ENCODE data around the gene RMND5A.
"Not testable (repeated sequence)": the region's sequence is repeated elsewhere in the genome, so short reads cannot be mapped to it uniquely, and the experiment has no call there.

RMND5A gene, protein sequence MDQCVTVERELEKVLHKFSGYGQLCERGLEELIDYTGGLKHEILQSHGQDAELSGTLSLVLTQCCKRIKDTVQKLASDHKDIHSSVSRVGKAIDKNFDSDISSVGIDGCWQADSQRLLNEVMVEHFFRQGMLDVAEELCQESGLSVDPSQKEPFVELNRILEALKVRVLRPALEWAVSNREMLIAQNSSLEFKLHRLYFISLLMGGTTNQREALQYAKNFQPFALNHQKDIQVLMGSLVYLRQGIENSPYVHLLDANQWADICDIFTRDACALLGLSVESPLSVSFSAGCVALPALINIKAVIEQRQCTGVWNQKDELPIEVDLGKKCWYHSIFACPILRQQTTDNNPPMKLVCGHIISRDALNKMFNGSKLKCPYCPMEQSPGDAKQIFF
- total RNA-seq, result 68.0 to 108 (median 78.3) reads per million in 4 donors

GRCh38 chr2:86719637-86720539, at the start of gene RMND5A:
Gene RMND5A (plus strand): TSS chr2:86720291. CDS start chr2:86720668, 377 bp downstream.
- DNase-seq, result peak; percentile 83 to 93 (median 88)

DNA sequence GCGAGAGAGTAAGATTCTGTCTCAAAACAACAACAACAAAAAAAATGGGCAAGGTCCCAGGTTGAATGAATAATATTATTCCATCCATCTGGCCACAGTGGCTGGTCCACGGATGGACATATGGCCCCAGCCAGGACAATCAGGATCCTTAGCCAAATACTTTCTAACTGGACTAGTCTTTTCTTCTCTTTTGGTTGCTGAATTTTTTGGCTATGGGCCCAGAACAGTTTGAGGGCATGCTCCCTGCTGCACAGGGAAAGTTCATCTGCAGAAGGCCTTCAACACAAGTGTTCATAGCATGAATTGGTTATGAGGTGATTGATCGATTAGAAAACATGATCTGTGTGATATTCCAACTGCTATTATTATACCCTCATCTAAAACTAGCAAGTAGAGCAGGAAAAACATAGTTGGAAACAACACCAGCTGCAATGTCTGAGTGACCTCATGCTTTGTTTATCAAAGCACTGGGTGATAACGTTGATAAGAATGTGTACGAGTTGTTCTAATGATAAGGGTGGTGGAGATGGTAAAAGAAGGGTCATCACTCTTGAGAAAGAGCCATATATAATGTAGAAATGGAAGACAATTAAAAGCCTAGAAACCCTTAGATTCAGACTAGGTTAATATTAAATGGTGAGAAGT, 48.6 kb upstream of the RMND5A start:
- DNase-seq, result no peak

- no peak for DNase-seq
These were observed 48.0 kb upstream of the RMND5A start for GRCh38 chr2:86672027-86672545.

GRCh38 chr2:86673011-86673410, 47.1 kb upstream of the RMND5A start:
- DNase-seq, result no peak

GRCh38 chr2:86673986-86674670, 46.0 kb upstream of the RMND5A start:
- DNase-seq, result no peak

DNA sequence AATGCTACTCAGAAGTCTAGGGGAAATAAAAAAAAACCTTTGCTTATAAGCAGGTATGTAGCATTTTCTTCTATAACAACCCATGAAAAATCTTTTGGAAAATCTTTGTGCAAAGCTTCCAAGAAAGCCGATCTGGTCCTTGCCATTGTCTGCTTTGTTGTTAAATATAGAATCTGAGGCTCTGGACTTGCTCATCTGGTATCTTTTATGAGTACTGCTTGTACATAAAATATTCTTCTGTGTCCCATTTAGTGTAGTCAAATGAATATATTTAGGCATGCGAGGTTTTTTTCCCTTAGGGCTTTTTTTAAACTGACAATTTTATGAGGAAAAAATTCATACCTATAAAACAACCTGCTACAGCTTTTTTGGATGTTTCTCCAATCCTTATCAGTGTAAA, 45.0 kb upstream of the RMND5A start:
- DNase-seq, result no peak

DNA sequence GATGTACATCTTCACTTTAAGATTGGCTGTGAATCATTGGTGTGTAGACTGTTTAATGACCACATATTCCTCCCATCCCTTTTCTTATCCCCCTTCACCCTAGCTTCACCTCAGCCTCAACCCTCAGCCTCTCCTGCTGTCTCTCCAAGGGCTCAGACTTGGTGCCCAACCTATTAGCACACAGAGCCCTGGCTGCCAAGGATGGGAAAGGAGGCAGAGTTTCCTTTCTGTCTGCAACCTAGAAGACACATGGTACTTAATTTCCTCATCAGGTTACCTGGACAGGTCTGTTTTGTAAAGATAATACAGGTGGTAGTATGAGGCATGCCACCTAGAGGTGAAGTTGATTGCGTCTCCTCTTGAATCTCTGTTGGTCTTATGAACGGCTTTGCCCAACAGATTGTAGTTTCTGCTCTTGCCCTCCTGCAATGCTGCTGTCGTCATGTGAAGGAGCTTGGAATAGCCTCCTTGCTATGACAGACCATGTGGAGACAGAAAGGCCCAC, 44.5 kb upstream of the RMND5A start:
- no peak for DNase-seq

DNA sequence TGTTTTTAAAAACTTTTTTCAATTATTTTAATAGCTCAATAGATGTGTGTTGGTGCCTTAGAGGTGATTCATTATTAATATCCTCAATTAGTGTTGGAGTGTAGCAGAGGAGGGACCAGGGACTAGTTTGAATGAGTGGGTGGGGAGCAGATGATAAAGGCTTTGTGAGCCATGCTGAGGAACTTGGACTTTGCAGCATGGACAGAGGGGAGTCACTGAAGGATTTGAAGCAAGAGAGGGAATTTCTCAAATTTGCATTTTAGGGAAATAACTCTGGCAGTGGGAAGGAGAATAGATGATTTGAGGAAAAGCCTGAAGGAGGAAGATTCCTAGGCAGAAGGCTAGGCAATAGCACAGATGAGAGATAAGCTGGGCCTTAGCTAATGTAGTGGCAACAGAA, 42.3 kb upstream of the RMND5A start:
- no peak for DNase-seq

GRCh38 chr2:86679036-86679435, 41.1 kb upstream of the RMND5A start:
- no peak for DNase-seq

DNA sequence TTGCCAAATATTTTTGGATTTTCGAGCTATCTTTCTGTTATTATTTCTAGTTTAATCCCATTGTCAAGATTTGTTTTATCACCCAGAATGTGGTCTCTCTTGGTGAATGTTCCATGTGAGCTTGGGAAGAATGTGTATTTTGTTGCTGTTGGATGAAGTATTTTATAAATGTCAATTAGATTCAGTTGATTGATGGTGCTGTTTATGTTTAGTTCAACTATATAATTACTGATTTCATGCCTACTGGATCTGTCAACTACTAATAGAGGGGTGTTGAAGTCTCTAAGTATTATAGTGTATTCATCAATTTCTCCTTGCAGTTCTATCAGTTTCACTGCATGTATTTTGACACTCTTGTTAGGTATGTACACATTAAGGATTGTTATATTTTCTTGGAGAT, 34.7 kb upstream of the RMND5A start:
- no peak for DNase-seq

DNA sequence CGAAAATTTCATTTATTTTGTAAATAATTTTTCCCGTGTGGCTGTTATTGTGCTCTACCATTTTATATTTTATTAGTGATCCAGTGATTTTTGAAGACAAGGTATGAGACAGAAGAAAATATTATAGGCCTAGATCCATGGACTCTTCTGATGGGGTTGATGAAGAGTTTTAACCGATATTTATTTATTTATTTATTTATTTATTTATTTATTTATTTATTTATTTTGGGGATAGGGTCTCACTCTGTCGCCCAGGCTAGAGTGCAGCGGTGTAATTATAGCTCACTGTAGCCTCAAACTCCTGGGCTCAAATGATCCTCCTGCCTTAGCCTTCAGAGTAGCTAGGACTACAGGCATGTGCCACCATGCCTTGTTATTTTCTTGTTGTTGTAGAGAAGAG, 33.6 kb upstream of the RMND5A start:
- DNase-seq, result no peak

DNA sequence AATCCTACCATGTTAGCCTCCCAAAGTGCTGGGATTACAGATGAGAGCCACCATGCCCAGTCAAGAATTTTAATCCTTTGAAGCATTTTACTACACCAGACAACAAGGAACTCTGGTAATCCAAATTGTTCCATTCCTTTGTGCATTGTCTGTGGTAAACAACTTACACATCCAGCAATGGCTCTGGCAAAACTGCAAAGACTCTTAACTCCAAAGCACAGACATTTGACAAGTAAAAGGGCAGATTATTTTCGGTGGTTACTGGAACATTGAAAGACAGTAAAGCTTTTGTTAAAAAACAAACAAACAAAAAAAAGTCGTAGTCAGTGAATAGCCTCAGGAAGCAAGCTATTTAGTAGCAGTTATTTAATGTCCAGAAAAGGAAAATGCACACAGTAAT, 33.2 kb upstream of the RMND5A start:
- DNase-seq, result no peak

DNA sequence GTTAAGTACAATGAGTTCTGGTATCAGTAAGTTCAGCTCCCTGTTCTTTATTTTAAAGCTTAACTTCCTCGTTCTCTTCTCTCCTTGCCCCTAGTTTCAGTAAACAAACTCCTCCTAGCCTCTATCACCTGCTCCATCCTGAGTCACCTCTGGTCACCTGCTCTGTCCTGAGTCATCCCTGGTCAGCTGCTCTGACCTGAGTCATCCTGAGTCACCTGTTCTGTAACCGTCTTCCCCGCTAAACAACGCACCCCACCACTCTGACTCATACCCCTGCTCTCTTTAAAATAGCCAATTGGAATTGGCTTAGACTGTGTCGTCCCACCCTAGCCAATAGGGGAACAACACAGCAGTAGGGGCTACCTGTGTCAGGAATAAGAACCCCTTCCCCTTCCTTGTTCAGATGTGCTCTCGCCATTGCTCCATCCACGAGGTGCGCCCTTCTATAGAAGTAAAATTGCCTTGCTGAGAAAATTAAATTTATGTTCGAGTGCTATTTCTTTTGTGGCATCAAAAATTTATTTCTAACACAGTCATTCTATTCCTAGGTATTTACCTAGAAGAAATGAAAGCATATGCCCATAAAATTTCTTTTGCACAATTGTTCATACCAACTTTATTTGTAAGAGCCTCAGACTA, 24.9 kb upstream of the RMND5A start:
- DNase-seq, result no peak

DNA sequence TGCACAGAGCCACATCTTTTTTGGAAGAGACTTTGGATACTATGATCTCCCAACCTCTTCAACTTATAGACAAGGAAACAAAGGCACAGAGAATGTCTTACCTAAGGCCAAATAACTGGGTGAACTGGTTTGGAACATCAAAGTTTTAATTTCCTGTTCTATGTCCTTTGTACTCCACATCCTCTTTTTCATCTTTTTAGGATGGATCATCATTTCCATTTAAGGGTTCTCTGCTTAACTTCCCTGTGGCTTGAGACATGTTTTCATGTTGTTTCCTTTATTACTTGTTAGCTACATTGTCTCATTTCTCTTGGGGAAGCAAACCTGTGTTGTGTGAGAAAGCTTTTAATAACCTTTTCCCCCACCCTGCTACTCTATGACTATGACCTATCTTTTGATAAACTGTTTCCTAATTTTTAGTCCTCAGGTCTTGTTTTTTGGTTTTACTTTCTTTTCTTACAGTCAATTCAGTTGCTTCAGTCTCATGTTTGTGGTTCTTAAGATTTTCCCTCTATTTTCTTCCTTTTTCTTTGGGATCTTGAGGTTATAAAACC, 22.5 kb upstream of the RMND5A start:
- DNase-seq, result no peak

GRCh38 chr2:86700690-86701089, 19.4 kb upstream of the RMND5A start:
- no peak for DNase-seq

GRCh38 chr2:86703704-86704361, 16.3 kb upstream of the RMND5A start:
- DNase-seq, result no peak

DNA sequence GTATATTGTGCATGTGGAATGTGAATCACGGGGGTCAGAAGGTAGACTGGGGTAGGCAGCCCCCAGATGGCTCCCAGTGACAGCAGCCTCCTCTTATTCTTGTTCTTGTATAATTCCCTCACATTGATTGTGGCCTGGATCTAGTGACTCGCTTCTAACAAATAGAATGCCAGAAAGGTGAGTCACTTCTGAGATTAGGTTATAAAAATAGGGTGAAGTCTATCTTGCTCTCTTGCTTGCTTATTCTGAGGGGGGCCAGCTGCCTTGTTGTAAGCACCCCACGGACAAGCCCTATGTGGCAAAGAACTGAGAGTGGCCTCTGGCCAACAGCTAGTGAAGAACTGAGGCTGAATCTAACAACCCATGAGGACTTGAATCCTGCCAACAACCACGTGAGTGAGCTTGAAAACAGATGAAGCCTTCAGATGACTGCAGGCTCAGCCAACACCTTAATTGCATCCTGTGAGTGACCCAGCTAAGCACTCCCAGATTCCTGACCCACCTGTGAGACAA, 15.6 kb upstream of the RMND5A start:
- no peak for DNase-seq

DNA sequence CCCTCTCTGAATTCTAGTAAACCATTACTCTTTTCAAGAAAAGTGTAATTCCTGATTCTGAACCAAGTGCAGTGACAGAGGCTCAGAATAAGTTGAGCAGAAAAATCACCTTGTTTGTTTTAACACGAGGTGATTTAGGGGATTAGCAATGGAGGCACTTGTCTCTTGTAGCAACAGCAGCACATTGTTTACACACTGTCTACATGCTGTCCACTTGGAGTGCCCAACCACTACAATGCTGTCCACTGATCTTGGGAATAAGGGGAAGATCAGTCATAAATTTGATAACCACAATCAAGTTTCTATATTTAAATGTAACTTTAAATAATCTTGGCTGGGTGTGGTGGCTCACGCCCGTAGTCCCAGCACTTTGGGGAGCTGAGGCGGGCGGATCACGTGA, 13.9 kb upstream of the RMND5A start:
- DNase-seq, result no peak

- DNase-seq, result no peak
These were observed 13.2 kb upstream of the RMND5A start for GRCh38 chr2:86706935-86707334.

- DNase-seq, result not testable (repeated sequence)
These were observed 12.0 kb upstream of the RMND5A start for GRCh38 chr2:86708126-86708525.
